ENCODE measurements around the gene GNA12.
A peak's percentile ranks its signal among the peaks of the same experiment; 100 is the strongest.

GNA12 gene

DNA sequence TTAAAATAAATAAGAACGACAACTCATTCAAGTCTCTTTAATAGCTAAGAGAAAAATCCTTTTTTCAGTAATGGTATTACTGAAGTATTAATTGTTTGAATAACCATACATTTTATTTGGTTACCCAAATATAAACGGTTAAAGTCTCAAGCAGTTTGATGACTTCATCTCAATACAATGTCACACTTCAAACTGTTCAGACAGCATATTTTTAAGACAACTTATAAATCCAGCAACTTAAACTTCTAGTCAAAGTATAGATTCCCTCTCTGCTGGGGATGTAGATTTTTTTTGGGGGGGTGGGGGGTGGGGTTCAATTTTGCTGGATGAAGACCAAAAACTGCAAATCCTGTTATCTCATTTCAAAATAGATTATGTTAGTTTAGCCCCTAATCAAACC is 42.0 kb downstream of the GNA12 start:
- no peak for DNase-seq

DNA sequence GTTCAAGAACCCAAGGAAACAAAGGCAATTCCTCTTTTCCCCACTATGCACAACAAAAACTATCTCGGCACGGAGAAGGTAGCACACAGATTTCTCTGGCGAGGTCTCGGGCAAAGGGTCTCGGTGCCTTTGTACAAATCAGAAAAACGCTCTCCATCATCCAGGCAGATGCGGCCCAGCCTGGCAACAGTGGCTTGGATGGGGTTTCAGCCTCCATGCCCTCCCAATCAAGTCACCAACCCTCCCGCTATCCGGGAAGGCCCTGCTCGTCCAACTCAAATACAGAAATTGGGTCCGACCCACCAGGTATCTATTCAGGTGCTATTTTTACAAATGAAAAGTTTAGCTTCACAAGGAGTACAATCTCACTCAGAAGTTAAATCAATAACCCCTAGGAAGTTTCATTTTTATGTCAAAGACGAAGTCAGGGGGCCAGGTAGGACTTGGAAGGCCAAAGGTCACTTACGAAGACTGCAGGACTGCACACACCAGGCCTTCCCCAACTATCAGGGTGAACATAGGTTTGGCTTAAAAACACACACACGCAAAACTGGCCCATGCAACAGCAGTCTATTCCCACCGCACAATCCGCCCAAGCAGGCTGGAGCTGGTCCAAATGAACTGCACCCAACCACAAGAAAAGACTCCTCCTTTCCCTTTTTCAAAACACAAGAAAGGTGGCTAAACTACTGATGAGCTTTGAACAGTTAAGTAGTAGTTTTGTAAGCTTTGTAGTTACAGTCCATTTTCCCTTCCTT is 43.0 kb downstream of the GNA12 start:
- peak; percentile 27 for DNase-seq

DNA sequence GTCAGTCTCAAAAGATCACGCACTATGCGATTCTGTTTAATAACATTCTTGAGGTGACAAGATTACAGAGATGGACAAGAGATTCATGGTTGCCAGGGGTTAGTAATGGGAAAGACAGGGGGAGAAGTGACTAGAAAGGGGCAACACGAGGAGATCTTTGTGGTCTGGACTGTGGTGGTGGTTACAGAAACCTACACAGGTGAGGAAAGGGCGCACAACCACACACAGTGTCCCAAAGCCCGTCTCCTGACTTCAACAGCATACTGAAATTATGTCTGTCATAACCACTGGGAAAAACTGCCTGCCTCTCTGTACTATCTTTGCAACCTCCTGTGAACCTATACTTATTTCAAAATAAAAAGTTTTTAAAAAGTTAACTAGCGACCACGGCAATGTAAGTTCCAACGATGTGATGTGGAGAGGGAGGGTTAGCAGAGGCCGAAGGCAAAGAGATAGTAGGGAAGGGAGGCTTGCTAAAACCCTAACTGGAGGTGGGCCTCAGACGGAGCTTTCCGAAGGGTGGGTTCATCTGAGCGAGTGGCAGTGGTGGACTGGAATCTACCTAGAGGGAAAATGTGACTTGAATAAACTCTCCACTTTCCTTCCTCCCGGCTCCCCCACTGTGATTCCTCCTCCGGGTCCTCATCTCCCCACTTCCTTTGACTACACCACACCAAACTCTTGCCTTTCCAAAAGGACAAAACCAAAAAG is 43.7 kb downstream of the GNA12 start:
- no peak for DNase-seq

DNA sequence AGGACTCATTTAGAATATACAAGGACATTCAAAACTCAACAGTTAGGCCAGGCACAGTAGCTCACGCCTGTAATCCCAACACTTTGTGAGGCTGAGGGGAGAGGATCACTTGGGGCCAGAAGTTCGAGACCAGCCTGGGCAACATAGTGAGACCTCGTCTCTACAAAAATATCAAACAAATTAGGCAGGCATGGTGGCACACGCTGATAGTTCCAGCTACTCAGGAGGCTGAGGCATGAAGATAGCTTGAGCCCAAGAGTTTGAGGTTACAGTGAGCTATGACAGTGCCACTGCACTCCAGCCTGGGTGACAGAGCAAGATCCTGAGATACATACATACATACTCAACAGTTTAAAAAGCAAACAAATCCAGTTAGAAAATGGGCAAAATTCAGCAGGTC is 44.9 kb downstream of the GNA12 start:
- DNase-seq: no peak

- no peak for DNase-seq
Measured at GRCh38 chr7:2798669-2799068, 45.4 kb downstream of the GNA12 start.

- no peak for DNase-seq
Measured at GRCh38 chr7:2796358-2797352, 47.5 kb downstream of the GNA12 start.

DNA sequence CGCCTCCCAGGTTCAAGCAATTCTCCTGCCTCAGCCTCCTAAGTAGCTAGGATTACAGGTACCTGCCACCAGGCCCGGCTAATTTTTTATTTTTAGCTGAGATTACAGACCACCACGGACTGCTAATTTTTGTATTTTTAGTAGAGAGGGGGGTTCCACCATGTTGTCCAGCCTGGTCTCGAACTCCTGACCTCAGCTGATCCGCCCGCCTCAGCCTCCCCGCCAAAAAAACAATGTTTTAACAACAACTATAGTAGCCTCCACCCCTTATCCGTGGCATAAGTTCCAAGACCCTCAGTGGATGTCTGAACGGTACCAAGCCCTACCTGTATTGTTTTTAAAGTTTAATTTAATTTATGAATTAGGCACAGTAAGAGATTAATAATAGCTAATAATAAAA is 48.2 kb downstream of the GNA12 start:
- DNase-seq: no peak

- no peak for DNase-seq
Measured at GRCh38 chr7:2794836-2795636, 49.1 kb downstream of the GNA12 start.

GRCh38 chr7:2792856-2793487 is 51.1 kb downstream of the GNA12 start:
- DNase-seq: no peak

GRCh38 chr7:2792235-2792634 is 51.9 kb downstream of the GNA12 start:
- DNase-seq: no peak

GRCh38 chr7:2791390-2791789 is 52.7 kb downstream of the GNA12 start:
- no peak for DNase-seq

GRCh38 chr7:2787251-2787951 is 56.7 kb downstream of the GNA12 start:
- no peak for DNase-seq

DNA sequence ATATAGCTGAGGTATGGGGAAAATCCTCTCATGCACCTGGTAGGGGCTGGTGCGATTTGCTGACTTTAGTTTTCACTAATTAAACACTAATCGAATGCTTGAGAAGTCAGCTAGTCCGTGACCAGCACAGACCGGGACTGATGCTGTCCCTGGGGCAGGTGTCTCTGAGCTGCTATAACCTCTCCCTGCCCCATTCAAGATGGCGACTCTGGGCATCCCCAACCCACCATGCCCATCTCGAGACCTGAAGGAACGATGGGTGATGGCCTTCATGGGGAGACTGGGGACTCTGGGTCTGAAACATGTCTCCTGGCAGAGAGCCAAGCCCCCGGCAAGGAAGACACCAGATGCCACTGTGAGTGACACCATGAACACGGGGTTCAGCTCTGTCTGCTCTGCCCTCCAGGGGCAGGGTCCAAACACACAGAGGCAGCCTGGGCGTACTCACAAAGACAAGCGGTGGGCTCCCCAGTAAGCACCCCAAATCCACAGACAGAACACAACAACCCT is 57.4 kb downstream of the GNA12 start:
- no peak for DNase-seq

GRCh38 chr7:2785071-2785500 is 59.0 kb downstream of the GNA12 start:
- DNase-seq: peak; percentile 40

DNA sequence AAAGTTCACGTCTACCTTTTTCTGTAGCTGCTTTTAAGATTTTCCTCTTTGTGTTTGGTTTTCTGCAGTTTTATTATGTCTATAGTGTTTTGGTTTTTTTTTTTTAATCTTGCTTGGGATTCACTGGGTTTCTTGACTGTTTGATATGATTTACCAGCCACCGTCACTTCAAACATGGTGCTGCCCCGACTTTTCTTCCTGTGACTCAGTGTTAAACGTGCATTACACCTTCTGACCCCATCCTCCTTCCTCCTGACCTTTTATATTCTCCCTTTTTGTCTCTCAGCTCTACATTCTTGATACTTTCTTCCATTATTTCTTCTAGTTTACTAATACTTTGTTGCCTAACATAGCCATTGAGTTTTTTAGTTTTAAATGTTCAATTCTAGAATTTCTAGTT is 61.5 kb downstream of the GNA12 start:
- no peak for DNase-seq

DNA sequence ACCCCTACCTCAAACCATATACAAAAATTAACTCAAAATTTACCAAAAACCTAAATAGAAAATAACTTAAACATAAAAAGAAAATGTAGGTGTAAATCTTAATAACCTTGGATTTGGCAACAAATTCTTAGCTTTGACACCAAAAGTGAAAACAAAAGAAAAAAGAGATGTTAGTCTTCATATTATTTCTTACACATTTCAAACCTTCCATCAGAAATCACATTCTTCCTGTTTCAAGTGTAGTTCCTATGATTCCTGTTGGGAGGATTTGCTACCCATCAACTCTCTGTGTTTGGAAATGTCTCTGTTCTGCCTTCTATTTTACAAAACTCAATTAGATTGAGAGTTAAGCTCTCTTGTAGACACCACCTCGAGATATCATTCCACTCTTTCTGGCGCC is 62.0 kb downstream of the GNA12 start:
- no peak for DNase-seq

DNA sequence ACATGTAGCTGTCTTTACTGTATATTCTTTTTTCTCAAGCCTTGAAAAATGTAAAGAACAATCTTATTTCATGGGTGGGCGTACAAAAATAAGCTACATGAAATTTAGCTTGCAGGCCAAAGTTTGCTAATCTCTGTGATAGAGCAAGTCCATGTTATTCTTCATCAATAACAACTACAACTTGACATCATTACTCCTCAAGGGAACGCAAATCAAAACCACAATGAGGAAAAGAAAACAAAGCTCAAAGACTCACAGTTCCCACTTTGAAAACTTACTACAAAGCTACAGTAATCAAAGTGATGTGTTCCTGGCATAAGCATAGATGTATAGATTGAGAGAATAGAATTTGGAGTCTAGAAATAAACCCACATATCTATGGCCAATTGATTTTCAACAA is 62.5 kb downstream of the GNA12 start:
- DNase-seq: no peak

GRCh38 chr7:2779051-2779450 is 65.1 kb downstream of the GNA12 start:
- no peak for DNase-seq

DNA sequence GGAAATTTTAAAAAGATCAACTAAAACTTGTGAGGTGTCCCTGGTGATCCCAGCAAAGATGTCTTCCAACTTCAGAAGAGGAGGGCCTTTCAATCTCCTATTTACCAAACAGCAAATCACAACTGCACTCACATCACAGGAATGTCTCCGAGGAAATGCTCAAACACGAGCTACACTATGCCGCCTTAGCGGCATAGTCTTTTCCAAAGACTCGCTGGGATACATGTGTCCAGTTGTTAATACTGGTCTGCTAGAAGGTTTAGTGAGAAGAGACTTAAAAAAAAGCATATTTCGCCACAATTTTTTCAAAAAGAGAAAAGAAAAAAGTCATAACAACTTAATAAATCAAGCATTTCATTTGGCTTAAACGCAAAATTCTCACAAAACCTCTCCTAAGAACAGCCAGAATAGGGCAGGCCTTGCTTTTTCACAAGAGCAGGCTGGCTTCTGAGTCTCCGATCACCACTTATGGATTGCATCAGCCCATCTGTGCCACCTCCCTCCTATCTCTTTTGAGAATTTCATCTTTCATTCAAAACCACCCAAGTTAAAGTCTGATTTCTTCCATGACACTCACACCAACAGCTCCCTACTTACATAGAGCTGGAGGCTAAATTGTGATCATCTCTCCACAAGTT is 66.1 kb downstream of the GNA12 start:
- DNase-seq: no peak

DNA sequence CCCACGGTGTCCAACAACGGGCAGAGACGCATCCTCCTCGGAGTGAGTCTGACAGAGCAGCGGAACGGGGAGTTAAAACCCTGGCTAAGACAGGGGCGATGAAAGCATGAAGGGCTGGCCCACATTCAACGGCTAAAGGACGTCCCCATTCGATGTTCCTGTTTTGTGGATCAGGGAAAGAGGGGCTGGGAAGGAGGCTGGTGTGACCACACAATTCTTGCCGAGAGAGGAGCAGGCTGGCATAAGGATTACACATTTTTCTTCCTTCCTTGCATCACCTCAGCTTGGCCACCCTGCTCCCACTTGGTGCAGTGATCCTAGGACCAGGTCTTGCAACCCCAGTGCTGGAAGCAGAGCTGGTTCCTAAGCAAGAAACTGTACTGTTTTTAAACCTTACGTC is 67.7 kb downstream of the GNA12 start:
- no peak for DNase-seq

GRCh38 chr7:2775785-2776184 is 68.3 kb downstream of the GNA12 start:
- DNase-seq: no peak

Measured in eye (tissue), 1 donor.